CD4-positive, alpha-beta T cell treated with Interleukin-4 for 4 hours (primary cell): ENCODE data around the gene APLF.
A peak's percentile ranks its signal among the peaks of the same experiment; 100 is the strongest.
"Not testable (repeated sequence)": the region's sequence is repeated elsewhere in the genome, so short reads cannot be mapped to it uniquely, and the experiment has no call there.

ENCODE experiments used
- DNase-seq: peaks from one replicate; pipeline ENCODE4 v3.0.0-alpha.2; 2020

The APLF gene

GRCh38 chr2:68590702-68591101 is 123.3 kb downstream of the APLF start:
- no peak for DNase-seq

GRCh38 chr2:68591225-68591624 is 123.8 kb downstream of the APLF start:
- no peak for DNase-seq

GRCh38 chr2:68594041-68594440 is 126.7 kb downstream of the APLF start:
- DNase-seq, result no peak

DNA sequence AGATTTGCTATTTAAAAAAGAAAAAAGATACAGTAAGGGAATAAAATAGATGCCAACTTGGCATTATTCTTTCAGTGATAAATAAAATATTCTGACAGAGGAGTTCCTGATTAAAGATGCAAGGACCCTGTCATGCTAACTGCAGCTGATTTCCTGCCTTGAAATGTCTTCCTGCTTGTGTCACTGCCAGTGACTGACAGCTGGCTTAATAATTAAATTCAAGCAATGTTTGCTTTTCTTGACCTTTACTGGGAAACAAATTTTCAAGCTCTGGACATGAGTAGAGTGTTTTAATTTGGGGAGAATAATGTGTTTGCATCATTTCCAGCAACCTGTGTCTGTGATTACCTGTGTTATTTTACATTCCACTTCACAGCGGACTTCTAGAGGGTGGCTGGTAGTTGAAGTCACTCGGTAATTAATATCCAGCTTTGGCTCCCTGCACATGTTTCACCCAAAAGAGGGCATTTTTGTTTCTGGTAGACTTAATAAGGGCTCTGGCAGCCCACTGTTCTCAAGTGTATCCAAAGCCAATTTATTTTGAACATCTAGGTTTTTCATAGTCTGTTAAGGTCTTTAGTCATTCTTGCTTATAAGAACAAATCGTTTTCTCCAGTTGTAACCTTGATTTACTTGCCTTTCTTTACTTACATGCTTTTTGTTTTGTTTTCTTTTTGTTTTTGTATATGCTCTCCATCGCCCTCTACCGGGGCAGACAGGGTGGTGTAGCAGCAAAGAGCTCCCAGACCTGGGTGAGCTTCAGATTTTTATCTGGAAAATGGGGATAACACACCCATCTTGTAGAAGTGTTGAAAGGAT is 127.5 kb downstream of the APLF start:
- peak; percentile 51 for DNase-seq

GRCh38 chr2:68595493-68595785 is 128.1 kb downstream of the APLF start:
- DNase-seq, result not testable (repeated sequence)

DNA sequence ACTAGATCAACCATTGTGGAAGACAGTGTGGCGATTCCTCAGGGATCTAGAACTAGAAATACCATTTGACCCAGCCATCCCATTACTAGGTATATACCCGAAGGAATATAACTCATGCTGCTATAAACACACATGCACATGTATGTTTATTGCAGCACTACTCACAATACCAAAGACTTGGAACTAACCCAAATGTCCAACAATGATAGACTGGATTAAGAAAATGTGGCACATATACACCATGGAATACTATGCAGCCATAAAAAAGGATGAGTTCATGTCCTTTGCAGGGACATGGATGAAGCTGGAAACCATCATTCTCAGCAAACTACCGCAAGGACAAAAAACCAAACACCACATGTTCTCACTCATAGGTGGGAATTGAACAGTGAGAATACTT is 133.1 kb downstream of the APLF start:
- not testable (repeated sequence) for DNase-seq

DNA sequence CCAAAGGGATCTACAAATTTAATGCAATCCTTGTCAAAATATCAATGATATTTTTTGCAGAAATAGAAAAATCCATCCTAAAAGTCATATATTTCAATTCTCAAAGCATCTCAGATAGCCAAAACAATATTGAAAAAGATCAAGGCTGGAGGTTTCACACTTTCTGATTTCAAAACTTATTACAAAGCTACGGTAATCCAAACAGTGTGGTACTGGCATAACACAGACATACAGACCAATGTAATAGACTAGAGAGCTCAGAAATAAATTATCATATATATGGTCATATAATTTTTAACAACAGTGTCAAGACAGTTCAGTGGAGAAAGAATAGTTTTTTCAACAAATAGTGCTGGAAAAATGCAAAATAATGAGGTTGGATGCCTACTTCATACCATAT is 135.7 kb downstream of the APLF start:
- DNase-seq, result no peak

GRCh38 chr2:68604077-68604476 is 136.7 kb downstream of the APLF start:
- no peak for DNase-seq

- DNase-seq, result no peak
Observed at GRCh38 chr2:68605939-68606338, 138.6 kb downstream of the APLF start.

- no peak for DNase-seq
Observed at GRCh38 chr2:68606759-68607158, 139.4 kb downstream of the APLF start.

DNA sequence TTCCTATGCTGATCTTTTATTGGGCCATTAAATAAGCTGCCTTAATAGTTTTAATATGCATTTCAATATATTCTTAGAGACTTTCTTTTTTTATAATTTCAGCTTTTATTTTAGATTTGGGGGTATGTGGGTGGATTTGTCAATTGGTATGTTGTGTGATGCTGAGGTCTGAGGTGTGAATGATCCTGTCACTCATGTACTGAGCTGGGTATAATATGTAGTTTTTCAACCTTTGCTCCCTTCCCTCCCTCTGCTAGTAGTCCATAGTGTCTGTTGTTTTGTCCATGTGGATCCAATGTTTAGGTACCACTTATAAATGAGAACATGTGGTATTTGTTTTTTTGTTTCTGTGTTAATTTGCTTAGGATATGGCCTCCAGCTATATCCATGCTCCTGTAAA is 140.5 kb downstream of the APLF start:
- no peak for DNase-seq

DNA sequence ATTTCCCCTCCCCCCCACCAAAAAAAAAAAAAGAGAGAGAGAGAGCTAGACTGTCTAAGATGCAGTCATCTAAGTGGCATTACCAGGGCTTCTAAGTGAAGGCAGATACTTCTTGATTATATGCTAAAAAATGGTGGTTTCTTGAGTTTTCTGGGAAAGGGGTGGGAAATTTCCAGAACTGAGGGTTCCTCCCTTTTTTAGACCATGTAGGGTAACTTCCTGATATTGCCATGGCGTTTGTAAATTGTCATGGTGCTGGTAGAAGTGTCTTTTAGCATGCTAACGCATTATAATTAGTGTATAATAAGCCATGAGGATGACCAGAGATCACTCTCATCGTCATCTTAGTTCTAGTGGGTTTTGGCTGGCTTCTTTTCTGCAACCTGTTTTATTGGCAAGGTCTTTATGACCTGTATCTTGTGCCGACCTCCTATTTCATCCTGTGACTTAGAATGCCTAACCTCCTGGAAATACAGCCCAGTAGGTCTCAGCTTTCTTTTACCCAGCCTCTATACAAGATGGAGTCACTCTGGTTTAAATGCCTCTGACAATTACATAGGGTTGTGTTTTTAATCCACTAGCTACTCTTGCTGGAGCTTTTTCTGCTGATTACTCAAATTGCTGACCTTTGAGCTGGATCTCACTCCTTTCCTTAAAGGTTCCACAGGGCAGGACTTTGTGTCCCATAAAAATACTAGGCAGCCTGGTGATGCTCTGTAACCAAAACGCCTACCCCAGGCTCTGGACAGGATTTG is 145.6 kb downstream of the APLF start:
- no peak for DNase-seq

- no peak for DNase-seq
Observed at GRCh38 chr2:68620772-68621171, 153.4 kb downstream of the APLF start.

GRCh38 chr2:68623820-68624219 is 156.4 kb downstream of the APLF start:
- DNase-seq, result no peak

DNA sequence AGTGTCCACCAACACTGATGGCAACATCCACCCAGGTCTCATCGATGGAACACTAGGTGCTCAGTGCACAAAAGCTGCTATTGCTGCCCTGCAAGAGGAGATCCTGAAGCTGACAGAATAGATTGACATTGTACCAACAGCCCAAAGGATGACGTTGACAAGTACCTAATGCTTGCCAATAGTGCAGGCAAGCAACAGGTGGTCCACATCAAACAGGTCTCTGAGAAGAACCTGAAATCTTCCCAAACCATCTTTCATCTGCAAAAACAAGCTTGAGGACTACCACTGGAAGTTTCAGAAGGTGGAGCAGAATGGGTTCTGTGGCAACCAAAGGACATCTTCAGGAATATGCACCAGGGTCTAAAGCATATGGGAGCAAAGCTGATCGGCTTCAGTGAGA is 160.2 kb downstream of the APLF start:
- no peak for DNase-seq
